ENCODE data around the gene COX14. TPM values are rescaled to one million over a fixed set of nuclear protein-coding genes. Genes with fewer than 3 reads are reported as not detected.

COX14 gene
- total RNA-seq, 1 experiment from 2014 or later: 41.0 TPM

GRCh38 chr12:50081096-50081808, 30.8 kb upstream of the COX14 start:
- no peak for DNase-seq (ENCODE audit: low read depth, low spot score)
- Histone ChIP-seq H3K36me3 (ENCODE audit: control insufficient read depth in 1 of 2, insufficient read depth in 2 of 2, low read length in 2 of 2) (0 out of 4 replicates have a peak, but pooled peaks cover 0 to 2% of the 10 kb centered on the region in 2 experiments), H3K79me2 (ENCODE audit: insufficient read depth, low read length) (peaks cover 12% of the 10 kb centered on the region), H4K20me1 (ENCODE audit: insufficient read depth) (no peaks in the 10 kb centered on the region), H3K9me2 (ENCODE audit: insufficient read depth) (no peaks in the 10 kb centered on the region), H3K9ac (ENCODE audit: low read length) (no peak overlapping the region), H3K4me1 (ENCODE audit: control insufficient read depth in 1 of 2, insufficient read depth in 2 of 2, low read length in 2 of 2) (peaks cover 5 to 21% of the 10 kb centered on the region in 2 experiments), H3K9me3 (ENCODE audit: control insufficient read depth in 1 of 2, insufficient read depth in 1 of 2, low read depth in 1 of 2, low read length in 2 of 2) (no peaks in the 10 kb centered on the region), H2AFZ (ENCODE audit: low read depth, low read length, poor library complexity, severe bottlenecking) (no peak overlapping the region), H3K27me3 (ENCODE audit: insufficient read depth, low read length) (no peaks in the 10 kb centered on the region), H3K27ac (ENCODE audit: low read depth, low read length) (no peak overlapping the region), H3K4me2 (ENCODE audit: low read length) (no peak overlapping the region), H3K4me3 (replicated peaks in 1 of 2; ENCODE audit: low read depth in 1 of 2, low read length in 2 of 2) (no peak overlapping the region)
- TF ChIP-seq JUND (IDR thresholded peaks at IDR 0.05) (no peak), POLR2AphosphoS5 (IDR thresholded peaks at IDR 0.05; ENCODE audit: low read depth, low read length) (no peak), CTCF (IDR thresholded peaks at IDR 0.05 in 2 of 3, conservative IDR thresholded peaks at IDR 0.05 in 1 of 3; ENCODE audit: borderline replicate concordance in 1 of 3, insufficient read depth in 1 of 3, low read depth in 2 of 3, low read length in 2 of 3) (no peak), ELF1 (IDR thresholded peaks at IDR 0.05; ENCODE audit: borderline replicate concordance, low read depth) (no peak)
- intact Hi-C loops (cut with micrococcal nuclease): loop anchor here (10.0 kb wide), 1 partner anchor 324 kb away; the partner anchor contains the start of gene LARP4
- POLR2A ChIA-PET: no interaction called here
- BruUV-seq (replicated peaks): no TSS peak
- CTCF ChIA-PET: no interaction called here
- no peak for ATAC-seq
- RAD21 ChIA-PET (ENCODE audit: low non-redundant PET in 1 of 2, low total read pairs in 2 of 2, uncharacterized antibody in 2 of 2, unreplicated experiment in 2 of 2): no interaction called here

- TF ChIP-seq TCF7L2 (IDR thresholded peaks at IDR 0.05; ENCODE audit: borderline replicate concordance, extremely low read depth, insufficient read depth, insufficient read length): no peak
- TF ChIP-seq CBX3 (IDR thresholded peaks at IDR 0.05; ENCODE audit: low read depth): no peak
- no peak for TF ChIP-seq POLR2AphosphoS5 (IDR thresholded peaks at IDR 0.05; ENCODE audit: low read depth, low read length)
- no peak for TF ChIP-seq SRF (IDR thresholded peaks at IDR 0.05; ENCODE audit: low read depth)
- no peak for TF ChIP-seq JUND (IDR thresholded peaks at IDR 0.05)
- ChIA-PET POLR2A (interaction anchor here (0.6 kb wide), 1 partner anchor 221 kb away, joined by 3 read pairs; no protein-coding TSS in a partner anchor), CTCF (no interaction called here), RAD21 (ENCODE audit: low non-redundant PET in 1 of 2, low total read pairs in 2 of 2, uncharacterized antibody in 2 of 2, unreplicated experiment in 2 of 2) (no interaction called here)
- Histone ChIP-seq H3K27me3 (ENCODE audit: insufficient read depth, low read length) (no peaks in the 10 kb centered on the region), H3K4me1 (ENCODE audit: control insufficient read depth in 1 of 2, insufficient read depth in 2 of 2, low read length in 2 of 2) (peaks cover 5 to 21% of the 10 kb centered on the region in 2 experiments), H3K36me3 (ENCODE audit: control insufficient read depth in 1 of 2, insufficient read depth in 2 of 2, low read length in 2 of 2) (peaks cover 12 to 13% of the 10 kb centered on the region in 2 experiments), H3K9me3 (ENCODE audit: control insufficient read depth in 1 of 2, insufficient read depth in 1 of 2, low read depth in 1 of 2, low read length in 2 of 2) (no peaks in the 10 kb centered on the region), H3K9ac (ENCODE audit: low read length) (no peak overlapping the region), H3K4me3 (replicated peaks in 1 of 2; ENCODE audit: low read depth in 1 of 2, low read length in 2 of 2) (no peak overlapping the region), H3K79me2 (ENCODE audit: insufficient read depth, low read length) (peaks cover 12% of the 10 kb centered on the region), H3K27ac (ENCODE audit: low read depth, low read length) (no peak overlapping the region), H3K9me2 (ENCODE audit: insufficient read depth) (no peaks in the 10 kb centered on the region), H3K4me2 (ENCODE audit: low read length) (no peak overlapping the region), H2AFZ (ENCODE audit: low read depth, low read length, poor library complexity, severe bottlenecking) (no peak overlapping the region), H4K20me1 (ENCODE audit: insufficient read depth) (no peaks in the 10 kb centered on the region)
- no peak for ATAC-seq
- no peak for DNase-seq (ENCODE audit: low read depth, low spot score)
- intact Hi-C loops (cut with micrococcal nuclease): loop anchor here (10.0 kb wide), 1 partner anchor 322 kb away; the partner anchor contains the start of gene LARP4
- no TSS peak for BruUV-seq (replicated peaks)
Observed at GRCh38 chr12:50082644-50083043, 29.4 kb upstream of the COX14 start.

Measured in HCT116 (cell line).